ENCODE measurements around the gene KIF6. TPM values are rescaled to one million over a fixed set of nuclear protein-coding genes. Genes with fewer than 3 reads are reported as not detected.

The KIF6 gene
- total RNA-seq, 1 experiment from 2014 or later, result not detected

GRCh38 chr6:39440039-39440426 lies 285.2 kb downstream of the KIF6 start:
- ChIA-PET POLR2A (interaction anchor here (0.6 kb wide), 1 partner anchor 81 kb away, joined by 3 read pairs; no protein-coding TSS in a partner anchor), RAD21 (ENCODE audit: low non-redundant PET in 1 of 2, low total read pairs in 2 of 2, uncharacterized antibody in 2 of 2, unreplicated experiment in 2 of 2) (no interaction called here), CTCF (no interaction called here)
- no peaks in the 10 kb centered on the region for H3K4me1 ChIP-seq (ENCODE audit: control insufficient read depth in 1 of 2, insufficient read depth in 2 of 2, low read length in 2 of 2)
- H3K4me3 ChIP-seq (replicated peaks in 1 of 2; ENCODE audit: low read depth in 1 of 2, low read length in 2 of 2), result no peak overlapping the region
- no peak overlapping the region for H3K4me2 ChIP-seq (ENCODE audit: low read length)
- H2AFZ ChIP-seq (ENCODE audit: low read depth, low read length, poor library complexity, severe bottlenecking), result no peak overlapping the region
- DNase-seq (ENCODE audit: low read depth, low spot score), result no peak
- no peaks in the 10 kb centered on the region for H3K9me3 ChIP-seq (ENCODE audit: control insufficient read depth in 1 of 2, insufficient read depth in 1 of 2, low read depth in 1 of 2, low read length in 2 of 2)
- no peak overlapping the region for H3K9ac ChIP-seq (ENCODE audit: low read length)
- 0 out of 2 replicates have a peak, but pooled peaks cover 7% of the 10 kb centered on the region for H3K27me3 ChIP-seq (ENCODE audit: insufficient read depth, low read length)
- H3K36me3 ChIP-seq (ENCODE audit: control insufficient read depth in 1 of 2, insufficient read depth in 2 of 2, low read length in 2 of 2), result no peaks in the 10 kb centered on the region
- no TSS peak for BruUV-seq (replicated peaks)
- intact Hi-C loops (cut with micrococcal nuclease), result no loop called here
- no peaks in the 10 kb centered on the region for H3K9me2 ChIP-seq (ENCODE audit: insufficient read depth)
- TF ChIP-seq ZFX (IDR thresholded peaks at IDR 0.05) (no peak), FOSL1 (IDR thresholded peaks at IDR 0.05; ENCODE audit: low read depth) (no peak), ATF3 (IDR thresholded peaks at IDR 0.05) (no peak), CEBPB (IDR thresholded peaks at IDR 0.05; ENCODE audit: low read depth) (no peak), TCF7L2 (IDR thresholded peaks at IDR 0.05; ENCODE audit: borderline replicate concordance, extremely low read depth, insufficient read depth, insufficient read length) (no peak), RAD21 (IDR thresholded peaks at IDR 0.05; ENCODE audit: low read depth) (no peak), ELF1 (IDR thresholded peaks at IDR 0.05; ENCODE audit: borderline replicate concordance, low read depth) (no peak), EGR1 (IDR thresholded peaks at IDR 0.05; ENCODE audit: low read depth) (no peak), SP1 (IDR thresholded peaks at IDR 0.05; ENCODE audit: low read depth) (no peak), ZNF274 (IDR thresholded peaks at IDR 0.05; ENCODE audit: low read depth, low read length) (no peak), POLR2A (IDR thresholded peaks at IDR 0.05; ENCODE audit: borderline replicate concordance, extremely low read depth, insufficient read depth, insufficient read length) (no peak), YY1 (IDR thresholded peaks at IDR 0.05; ENCODE audit: extremely low read depth, insufficient replicate concordance, low read depth, low read length) (no peak), POLR2AphosphoS5 (IDR thresholded peaks at IDR 0.05; ENCODE audit: low read depth, low read length) (no peak)
- TF ChIP-seq, protein P1, sequence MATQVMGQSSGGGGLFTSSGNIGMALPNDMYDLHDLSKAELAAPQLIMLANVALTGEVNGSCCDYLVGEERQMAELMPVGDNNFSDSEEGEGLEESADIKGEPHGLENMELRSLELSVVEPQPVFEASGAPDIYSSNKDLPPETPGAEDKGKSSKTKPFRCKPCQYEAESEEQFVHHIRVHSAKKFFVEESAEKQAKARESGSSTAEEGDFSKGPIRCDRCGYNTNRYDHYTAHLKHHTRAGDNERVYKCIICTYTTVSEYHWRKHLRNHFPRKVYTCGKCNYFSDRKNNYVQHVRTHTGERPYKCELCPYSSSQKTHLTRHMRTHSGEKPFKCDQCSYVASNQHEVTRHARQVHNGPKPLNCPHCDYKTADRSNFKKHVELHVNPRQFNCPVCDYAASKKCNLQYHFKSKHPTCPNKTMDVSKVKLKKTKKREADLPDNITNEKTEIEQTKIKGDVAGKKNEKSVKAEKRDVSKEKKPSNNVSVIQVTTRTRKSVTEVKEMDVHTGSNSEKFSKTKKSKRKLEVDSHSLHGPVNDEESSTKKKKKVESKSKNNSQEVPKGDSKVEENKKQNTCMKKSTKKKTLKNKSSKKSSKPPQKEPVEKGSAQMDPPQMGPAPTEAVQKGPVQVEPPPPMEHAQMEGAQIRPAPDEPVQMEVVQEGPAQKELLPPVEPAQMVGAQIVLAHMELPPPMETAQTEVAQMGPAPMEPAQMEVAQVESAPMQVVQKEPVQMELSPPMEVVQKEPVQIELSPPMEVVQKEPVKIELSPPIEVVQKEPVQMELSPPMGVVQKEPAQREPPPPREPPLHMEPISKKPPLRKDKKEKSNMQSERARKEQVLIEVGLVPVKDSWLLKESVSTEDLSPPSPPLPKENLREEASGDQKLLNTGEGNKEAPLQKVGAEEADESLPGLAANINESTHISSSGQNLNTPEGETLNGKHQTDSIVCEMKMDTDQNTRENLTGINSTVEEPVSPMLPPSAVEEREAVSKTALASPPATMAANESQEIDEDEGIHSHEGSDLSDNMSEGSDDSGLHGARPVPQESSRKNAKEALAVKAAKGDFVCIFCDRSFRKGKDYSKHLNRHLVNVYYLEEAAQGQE (IDR thresholded peaks at IDR 0.05; ENCODE audit: low read depth), result no peak
- no peak for ATAC-seq
- H4K20me1 ChIP-seq (ENCODE audit: insufficient read depth), result no peaks in the 10 kb centered on the region
- H3K79me2 ChIP-seq (ENCODE audit: insufficient read depth, low read length), result no peaks in the 10 kb centered on the region
- no peak overlapping the region for H3K27ac ChIP-seq (ENCODE audit: low read depth, low read length)
